BE2C (cell line): ENCODE results near the gene CEND1.
A peak's percentile ranks its signal among the peaks of the same experiment; 100 is the strongest.

Experiments
- DNase-seq: peaks from one replicate; pipeline ENCODE4 v3.0.0-alpha.2; 2020
- H3K27me3 ChIP-seq: fragments of 250-450 bp; sonication (Bioruptor Pico); 2 replicates; pipeline ENCODE4 v1.5.1; 2020; ENCODE audit warnings: mild to moderate bottlenecking
- H3K36me3 ChIP-seq: fragments of 250-450 bp; sonication (Bioruptor Pico); 2 replicates; pipeline ENCODE4 v1.5.1; 2020; ENCODE audit warnings: mild to moderate bottlenecking
- H3K4me1 ChIP-seq: fragments of 250-450 bp; sonication (Bioruptor Pico); 2 replicates; pipeline ENCODE4 v1.5.1; 2020
- H3K4me3 ChIP-seq: 2 replicates; pipeline ENCODE4 v1.5.1; 2011; ENCODE audit warnings: low read depth, low read length
- H3K9me3 ChIP-seq: fragments of 250-450 bp; sonication (Bioruptor Pico); 2 replicates; pipeline ENCODE4 v1.5.1; 2020
- TF ChIP-seq, protein P1 (sequence below): IDR thresholded peaks from 2 replicates; pipeline ENCODE4 v1.5.1; 2012; ENCODE audit warnings: mild to moderate bottlenecking, low read depth, low read length

CEND1 gene

DNA sequence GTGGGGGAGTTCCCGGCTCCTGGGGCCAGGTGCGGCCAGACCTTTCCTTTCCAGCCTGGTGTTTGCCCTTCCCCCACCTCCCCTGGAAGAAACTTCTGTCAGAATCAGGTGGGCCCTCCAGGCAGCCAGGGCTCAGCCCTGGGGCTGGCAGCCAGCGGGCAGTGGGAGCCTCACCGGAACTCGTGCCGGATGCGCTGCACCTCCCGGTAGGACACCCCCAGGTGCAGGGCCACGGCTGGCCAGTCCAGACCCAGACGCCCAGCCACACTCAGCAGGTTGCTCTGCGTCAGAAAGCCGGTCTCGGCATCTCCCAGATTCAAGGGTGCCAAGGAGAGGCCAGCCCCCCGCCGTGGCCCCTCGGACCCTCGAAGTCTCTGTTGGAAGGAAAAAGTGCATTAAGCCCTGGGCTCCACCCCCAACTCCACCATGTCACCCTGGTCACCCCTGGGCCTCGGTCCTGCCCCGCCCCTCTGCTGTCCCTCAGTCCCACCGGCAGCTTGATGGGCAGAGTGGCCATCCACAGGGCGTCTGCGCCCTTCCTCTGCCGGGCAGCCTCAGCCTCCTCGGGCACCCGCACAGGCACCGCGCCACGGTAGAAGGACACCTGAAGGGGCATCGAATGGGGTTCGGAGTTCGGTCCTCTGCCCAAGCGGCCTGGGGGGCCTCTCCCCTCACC, 9.9 kb upstream of the CEND1 start:
- Histone ChIP-seq H3K4me1 (peaks cover 9% of the 10 kb centered on the region; the same call in 1 of the 2 replicates), H3K4me3 (no peak overlapping the region), H3K9me3 (no peaks in the 10 kb centered on the region), H3K36me3 (no peaks in the 10 kb centered on the region; the same call in 1 of the 2 replicates), H3K27me3 (no peaks in the 10 kb centered on the region)
- no peak for DNase-seq
- TF ChIP-seq, protein P1, sequence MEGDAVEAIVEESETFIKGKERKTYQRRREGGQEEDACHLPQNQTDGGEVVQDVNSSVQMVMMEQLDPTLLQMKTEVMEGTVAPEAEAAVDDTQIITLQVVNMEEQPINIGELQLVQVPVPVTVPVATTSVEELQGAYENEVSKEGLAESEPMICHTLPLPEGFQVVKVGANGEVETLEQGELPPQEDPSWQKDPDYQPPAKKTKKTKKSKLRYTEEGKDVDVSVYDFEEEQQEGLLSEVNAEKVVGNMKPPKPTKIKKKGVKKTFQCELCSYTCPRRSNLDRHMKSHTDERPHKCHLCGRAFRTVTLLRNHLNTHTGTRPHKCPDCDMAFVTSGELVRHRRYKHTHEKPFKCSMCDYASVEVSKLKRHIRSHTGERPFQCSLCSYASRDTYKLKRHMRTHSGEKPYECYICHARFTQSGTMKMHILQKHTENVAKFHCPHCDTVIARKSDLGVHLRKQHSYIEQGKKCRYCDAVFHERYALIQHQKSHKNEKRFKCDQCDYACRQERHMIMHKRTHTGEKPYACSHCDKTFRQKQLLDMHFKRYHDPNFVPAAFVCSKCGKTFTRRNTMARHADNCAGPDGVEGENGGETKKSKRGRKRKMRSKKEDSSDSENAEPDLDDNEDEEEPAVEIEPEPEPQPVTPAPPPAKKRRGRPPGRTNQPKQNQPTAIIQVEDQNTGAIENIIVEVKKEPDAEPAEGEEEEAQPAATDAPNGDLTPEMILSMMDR, result no peak

DNA sequence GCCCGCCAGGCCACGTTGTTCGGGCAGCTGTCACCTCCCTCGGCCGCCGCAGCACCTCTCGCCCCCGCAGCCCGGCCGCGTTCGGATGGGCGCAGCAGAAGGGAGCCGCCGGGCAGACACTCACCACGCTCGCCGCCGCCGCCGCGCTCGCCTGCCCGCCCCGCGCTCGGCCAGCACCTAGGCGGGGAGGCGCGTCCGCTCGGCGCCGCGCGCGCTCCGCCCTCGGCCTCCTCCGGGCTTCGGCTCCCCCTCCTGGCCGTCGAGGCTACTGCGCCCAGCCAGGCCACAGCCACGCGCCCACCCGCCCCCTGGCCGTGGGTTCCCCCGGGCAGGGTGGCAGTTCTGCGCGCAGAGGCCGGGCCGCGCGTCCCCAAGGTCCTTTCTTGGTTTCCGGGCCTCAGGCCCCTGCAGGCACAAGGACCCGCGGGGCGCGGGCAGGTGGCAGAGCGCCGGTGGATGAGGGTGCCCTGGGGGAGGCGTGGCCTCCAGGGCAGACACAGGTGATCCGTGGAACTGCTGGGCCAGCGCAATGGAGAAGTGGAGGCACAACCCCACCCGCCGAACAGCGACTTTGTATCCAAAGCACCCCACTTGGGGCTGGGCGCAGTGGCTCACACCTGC, 8.3 kb upstream of the CEND1 start, which contains the start of gene SLC25A22:
TSS of gene SLC25A22 (minus strand) at position 189 of the 621 bp plus-strand sequence. CDS start 3,275 bp downstream, outside the sequence.
- TF ChIP-seq, protein P1, result peak; percentile 40
- H3K9me3 ChIP-seq, result no peaks in the 10 kb centered on the region
- H3K36me3 ChIP-seq, result peaks cover 7% of the 10 kb centered on the region; the same call in 1 of the 2 replicates
- DNase-seq, result peak; percentile 83
- no peaks in the 10 kb centered on the region for H3K27me3 ChIP-seq
- H3K4me1 ChIP-seq, result peaks cover 5% of the 10 kb centered on the region; the same call in 1 of the 2 replicates
- peak within 1 kb of the TSS; percentile 77 for H3K4me3 ChIP-seq

DNA sequence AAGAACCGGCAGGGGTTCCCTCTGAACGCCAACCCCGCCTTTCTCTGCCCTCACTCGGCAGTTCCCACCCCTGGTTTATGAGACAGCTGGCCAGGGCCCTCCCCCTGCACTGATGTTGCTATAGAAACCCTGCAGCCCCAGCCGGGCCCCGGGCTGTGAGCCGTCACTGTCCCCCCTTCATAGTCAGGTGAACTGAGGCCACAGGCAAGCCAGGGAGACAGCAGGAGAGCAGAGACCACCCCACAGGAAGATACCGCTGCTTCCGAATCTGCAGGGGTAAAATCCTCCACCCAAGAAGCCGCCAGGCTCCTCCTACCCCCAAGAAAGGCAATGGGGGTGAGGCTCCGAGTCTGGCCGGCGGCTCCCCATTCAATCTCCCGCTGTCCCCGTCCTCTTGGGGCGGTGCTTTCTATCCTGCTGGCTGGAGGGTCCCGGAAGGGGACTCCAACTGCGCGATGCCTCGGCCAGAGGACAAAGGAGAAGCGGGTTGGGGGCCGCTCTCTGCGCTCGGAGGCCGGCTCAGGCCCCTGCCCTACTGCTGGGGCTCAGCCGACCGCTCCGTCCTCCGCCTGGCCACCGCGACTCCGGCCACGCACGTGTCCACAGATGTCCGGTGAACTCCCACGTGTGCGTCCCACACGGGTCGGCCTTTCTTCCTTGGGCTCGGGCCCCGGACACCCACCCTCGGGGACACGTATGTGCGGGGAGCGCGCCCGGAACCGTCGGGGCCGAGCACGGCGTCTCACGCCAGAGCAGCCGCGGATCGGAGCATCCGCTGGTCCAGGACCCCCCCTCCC, 7.6 kb upstream of the CEND1 start:
- Histone ChIP-seq H3K4me1 (peaks cover 5% of the 10 kb centered on the region; the same call in 1 of the 2 replicates), H3K36me3 (peaks cover 7% of the 10 kb centered on the region; the same call in 1 of the 2 replicates), H3K9me3 (no peaks in the 10 kb centered on the region), H3K4me3 (peak overlapping the region; percentile 77), H3K27me3 (no peaks in the 10 kb centered on the region)
- peak; percentile 73 for DNase-seq
- TF ChIP-seq, protein P1, result no peak

DNA sequence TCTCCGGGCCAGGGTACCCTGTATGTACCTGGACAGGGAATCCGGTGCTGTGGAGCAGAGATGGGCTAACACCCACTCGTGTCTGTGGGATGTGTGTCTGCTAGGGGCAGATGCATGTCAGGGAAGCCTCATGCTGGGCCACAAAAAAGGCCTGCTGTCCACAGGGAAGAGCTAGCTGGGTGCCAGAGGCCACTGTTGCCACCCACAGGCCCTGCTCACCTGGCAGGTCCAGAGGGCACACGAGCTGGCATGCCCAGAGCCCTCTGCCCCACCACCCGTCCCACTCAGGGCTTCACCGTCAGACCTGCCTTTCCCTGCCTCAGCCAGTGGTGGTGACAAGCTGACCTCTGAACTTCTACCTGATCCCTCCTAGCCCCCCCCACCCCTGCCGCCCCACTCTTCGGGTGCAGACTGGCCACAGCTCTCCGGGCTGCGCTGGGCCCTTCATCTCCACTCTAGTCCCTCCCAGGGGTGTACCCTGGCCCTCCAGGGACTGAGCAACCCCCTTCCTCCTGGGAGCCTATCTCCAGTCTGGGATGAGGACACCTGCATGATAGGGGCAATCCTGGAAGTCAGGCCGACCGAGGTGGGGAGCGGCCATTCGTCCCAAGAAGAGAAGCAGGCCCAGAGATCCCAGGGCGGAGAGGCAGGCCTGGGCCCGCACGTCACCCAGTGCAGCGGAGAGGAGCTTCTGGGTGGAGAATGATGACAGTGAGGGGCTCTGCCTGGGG, 6.8 kb upstream of the CEND1 start:
- TF ChIP-seq, protein P1, result no peak
- peak overlapping the region; percentile 77 for H3K4me3 ChIP-seq
- H3K36me3 ChIP-seq, result peaks cover 7% of the 10 kb centered on the region; the same call in 1 of the 2 replicates
- no peaks in the 10 kb centered on the region for H3K27me3 ChIP-seq
- H3K9me3 ChIP-seq, result no peaks in the 10 kb centered on the region
- peaks cover 5% of the 10 kb centered on the region; the same call in 1 of the 2 replicates for H3K4me1 ChIP-seq
- no peak for DNase-seq

DNA sequence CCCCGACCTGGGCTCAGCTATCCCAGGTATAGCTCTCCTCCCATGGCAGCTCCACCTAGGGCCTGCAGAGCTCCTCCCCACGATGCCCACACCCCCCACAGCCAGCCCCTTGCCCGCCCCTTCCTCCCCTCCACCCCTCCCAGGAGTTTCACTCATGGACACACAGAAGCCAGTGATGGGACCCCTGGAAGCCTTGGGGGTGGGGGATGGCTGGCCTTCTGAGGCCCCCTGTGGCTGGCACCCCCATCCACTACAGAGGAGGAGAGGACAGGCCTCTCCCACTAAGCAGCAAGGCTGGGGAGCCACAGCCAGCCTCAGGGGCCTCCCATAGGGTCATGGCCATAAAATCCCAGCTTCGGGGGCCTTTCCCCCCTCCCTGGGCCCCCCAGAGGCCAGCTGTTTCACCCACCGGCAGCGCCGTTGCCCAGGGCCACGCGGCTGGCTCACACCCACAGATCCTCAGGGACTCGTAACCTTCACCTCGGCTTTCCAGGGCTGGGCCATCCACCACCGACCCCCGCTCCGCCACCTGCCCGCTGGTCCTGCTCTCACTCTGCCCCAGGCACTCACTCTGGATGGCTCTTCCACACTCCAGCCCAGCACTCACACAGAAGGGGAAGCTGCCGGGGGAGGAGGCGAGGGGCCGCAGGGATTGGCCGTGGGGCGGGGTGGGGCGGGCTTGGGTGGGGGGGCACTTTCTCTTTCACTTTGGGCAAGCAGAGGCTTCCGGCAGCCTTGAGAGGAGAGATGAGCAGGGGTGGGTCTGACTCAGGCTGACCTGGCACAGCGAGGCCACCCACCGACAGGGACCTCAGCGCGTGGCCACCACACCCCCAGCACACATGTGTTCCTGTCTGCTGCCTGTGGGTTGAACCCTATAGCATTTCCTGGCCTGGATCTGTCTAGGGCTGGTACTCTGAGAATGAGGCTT, 6.0 kb upstream of the CEND1 start:
- H3K4me1 ChIP-seq, result peaks cover 5% of the 10 kb centered on the region; the same call in 1 of the 2 replicates
- peak; percentile 76 for DNase-seq

More for the DNA sequence above, 6.0 kb upstream of the CEND1 start:
- no peaks in the 10 kb centered on the region for H3K27me3 ChIP-seq
- H3K36me3 ChIP-seq, result peaks cover 7% of the 10 kb centered on the region; the same call in 1 of the 2 replicates
- no peaks in the 10 kb centered on the region for H3K9me3 ChIP-seq
- peak overlapping the region; percentile 77 for H3K4me3 ChIP-seq
- TF ChIP-seq, protein P1, result no peak
